Glutamatergic neuron (in vitro differentiated cells): Measurements from ENCODE around the gene SLC66A1. TPM values are rescaled to one million over a fixed set of nuclear protein-coding genes. Genes with fewer than 3 reads are reported as not detected.

Experiments
- DNase-seq: peaks from one replicate; pipeline ENCODE4 v3.0.0; 2022
- H3K27ac Mint-ChIP-seq: one replicate; pipeline ENCODE4 v1.8.0; 2020; ENCODE audit warnings: mild to moderate bottlenecking, mixed read lengths, inconsistent platforms; ENCODE audit not compliant: unreplicated experiment
- H3K27me3 Mint-ChIP-seq: one replicate; pipeline ENCODE4 v1.8.0; 2020; ENCODE audit warnings: mild to moderate bottlenecking, moderate library complexity, mixed read lengths, inconsistent platforms; ENCODE audit not compliant: unreplicated experiment
- H3K36me3 Mint-ChIP-seq: one replicate; pipeline ENCODE4 v1.8.0; 2020; ENCODE audit warnings: mild to moderate bottlenecking, mixed read lengths, inconsistent platforms; ENCODE audit not compliant: unreplicated experiment
- H3K4me1 Mint-ChIP-seq: one replicate; pipeline ENCODE4 v1.8.0; 2020; ENCODE audit warnings: mild to moderate bottlenecking, low read depth, mixed read lengths, inconsistent platforms; ENCODE audit not compliant: unreplicated experiment
- H3K4me3 Mint-ChIP-seq: one replicate; pipeline ENCODE4 v1.8.0; 2020; ENCODE audit warnings: mild to moderate bottlenecking, mixed read lengths, inconsistent platforms; ENCODE audit not compliant: unreplicated experiment
- H3K9me3 Mint-ChIP-seq: one replicate; pipeline ENCODE4 v1.8.0; 2020; ENCODE audit warnings: mild to moderate bottlenecking, moderate library complexity, mixed read lengths, inconsistent platforms; ENCODE audit not compliant: unreplicated experiment
- total RNA-seq: library from RNA; stranded (reverse); fragmentation: NEBNext Ultra II Directional; extraction: Animal tissue kit (Norgen Biotek cat#: 25700); gene quantifications from one replicate; pipeline ENCODE4 v1.2.1, GENCODE V29; 2021; ENCODE audit not compliant: unreplicated experiment
- TF ChIP-seq, protein P1 (sequence below): fragments of 200-600 bp; sonication (generic); IDR thresholded peaks from one replicate; pipeline ENCODE4 v1.5.0; 2021; ENCODE audit not compliant: partially characterized antibody, unreplicated experiment

Gene SLC66A1
- total RNA-seq, 1 donor from 2014 or later: 41.1 TPM

DNA sequence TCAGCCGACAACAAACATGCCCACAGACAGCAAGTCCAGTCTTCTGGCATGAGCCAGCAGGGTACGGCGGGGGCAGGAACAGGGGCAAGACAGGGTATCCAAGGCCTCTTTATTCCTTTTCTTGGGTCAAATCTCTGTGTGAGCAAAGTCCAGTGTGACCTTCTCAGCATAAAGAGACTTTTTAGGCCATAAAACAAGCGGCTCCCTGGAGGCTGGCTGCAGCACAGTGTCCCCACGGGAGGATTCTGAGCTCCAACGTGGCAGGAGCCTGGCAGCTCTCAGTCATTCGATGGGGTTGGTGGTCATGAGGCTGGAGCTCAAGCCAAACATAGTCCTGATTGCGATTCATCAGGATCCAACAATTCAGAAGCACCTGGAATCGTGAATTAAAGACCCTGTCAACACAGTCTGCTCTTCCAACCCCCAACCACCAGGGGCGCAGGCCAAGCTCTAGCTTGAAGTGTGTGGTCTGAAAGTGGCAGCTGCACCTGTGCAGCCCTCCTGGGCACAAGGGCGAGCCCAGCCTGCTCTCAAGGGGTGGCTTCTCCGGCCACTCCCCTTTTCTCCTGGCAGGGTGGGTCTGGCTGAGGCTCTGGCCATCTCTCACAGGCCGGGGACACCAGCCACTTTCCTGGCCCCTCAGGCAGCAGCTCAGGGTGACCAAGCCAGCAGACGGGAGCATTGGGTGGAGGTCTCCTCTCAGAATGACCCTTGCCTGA, 62.1 kb downstream of the SLC66A1 start:
- no peak overlapping the region for H3K27ac Mint-ChIP-seq
- DNase-seq: peak; percentile 59
- H3K36me3 Mint-ChIP-seq: peaks cover 18% of the 10 kb centered on the region

DNA sequence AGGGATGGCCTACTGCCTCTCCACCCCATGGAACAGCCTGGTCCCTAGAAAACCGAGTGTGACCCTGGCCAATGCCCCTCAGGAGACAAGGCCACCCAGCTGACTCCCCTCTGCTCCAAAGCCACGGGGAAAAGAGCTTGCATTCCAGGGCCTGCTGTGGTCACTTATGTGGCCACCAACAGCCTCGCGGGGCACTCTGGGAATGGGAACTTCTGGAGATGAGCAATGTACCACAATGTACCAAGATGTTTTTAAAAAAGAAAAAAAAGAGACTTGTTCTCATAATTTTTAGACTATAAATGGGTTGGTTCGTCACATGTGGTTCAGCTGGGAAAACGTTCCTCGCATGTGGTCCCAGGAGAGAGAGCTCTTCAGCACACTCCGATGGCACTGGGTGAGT, 62.8 kb downstream of the SLC66A1 start:
- TF ChIP-seq, protein P1, sequence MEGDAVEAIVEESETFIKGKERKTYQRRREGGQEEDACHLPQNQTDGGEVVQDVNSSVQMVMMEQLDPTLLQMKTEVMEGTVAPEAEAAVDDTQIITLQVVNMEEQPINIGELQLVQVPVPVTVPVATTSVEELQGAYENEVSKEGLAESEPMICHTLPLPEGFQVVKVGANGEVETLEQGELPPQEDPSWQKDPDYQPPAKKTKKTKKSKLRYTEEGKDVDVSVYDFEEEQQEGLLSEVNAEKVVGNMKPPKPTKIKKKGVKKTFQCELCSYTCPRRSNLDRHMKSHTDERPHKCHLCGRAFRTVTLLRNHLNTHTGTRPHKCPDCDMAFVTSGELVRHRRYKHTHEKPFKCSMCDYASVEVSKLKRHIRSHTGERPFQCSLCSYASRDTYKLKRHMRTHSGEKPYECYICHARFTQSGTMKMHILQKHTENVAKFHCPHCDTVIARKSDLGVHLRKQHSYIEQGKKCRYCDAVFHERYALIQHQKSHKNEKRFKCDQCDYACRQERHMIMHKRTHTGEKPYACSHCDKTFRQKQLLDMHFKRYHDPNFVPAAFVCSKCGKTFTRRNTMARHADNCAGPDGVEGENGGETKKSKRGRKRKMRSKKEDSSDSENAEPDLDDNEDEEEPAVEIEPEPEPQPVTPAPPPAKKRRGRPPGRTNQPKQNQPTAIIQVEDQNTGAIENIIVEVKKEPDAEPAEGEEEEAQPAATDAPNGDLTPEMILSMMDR: no peak
- peaks cover 18% of the 10 kb centered on the region for H3K36me3 Mint-ChIP-seq
- no peak overlapping the region for H3K4me3 Mint-ChIP-seq
- no peak overlapping the region for H3K27ac Mint-ChIP-seq
- peaks cover 9% of the 10 kb centered on the region for H3K4me1 Mint-ChIP-seq
- peaks cover 2% of the 10 kb centered on the region for H3K9me3 Mint-ChIP-seq
- H3K27me3 Mint-ChIP-seq: peaks cover 1% of the 10 kb centered on the region
- DNase-seq: no peak

More for the DNA sequence above, 62.1 kb downstream of the SLC66A1 start:
- Mint-ChIP-seq H3K4me1 (peaks cover 10% of the 10 kb centered on the region), H3K4me3 (no peak overlapping the region), H3K9me3 (peaks cover 2% of the 10 kb centered on the region), H3K27me3 (peaks cover 1% of the 10 kb centered on the region)
- TF ChIP-seq, protein P1: peak; percentile 65

DNA sequence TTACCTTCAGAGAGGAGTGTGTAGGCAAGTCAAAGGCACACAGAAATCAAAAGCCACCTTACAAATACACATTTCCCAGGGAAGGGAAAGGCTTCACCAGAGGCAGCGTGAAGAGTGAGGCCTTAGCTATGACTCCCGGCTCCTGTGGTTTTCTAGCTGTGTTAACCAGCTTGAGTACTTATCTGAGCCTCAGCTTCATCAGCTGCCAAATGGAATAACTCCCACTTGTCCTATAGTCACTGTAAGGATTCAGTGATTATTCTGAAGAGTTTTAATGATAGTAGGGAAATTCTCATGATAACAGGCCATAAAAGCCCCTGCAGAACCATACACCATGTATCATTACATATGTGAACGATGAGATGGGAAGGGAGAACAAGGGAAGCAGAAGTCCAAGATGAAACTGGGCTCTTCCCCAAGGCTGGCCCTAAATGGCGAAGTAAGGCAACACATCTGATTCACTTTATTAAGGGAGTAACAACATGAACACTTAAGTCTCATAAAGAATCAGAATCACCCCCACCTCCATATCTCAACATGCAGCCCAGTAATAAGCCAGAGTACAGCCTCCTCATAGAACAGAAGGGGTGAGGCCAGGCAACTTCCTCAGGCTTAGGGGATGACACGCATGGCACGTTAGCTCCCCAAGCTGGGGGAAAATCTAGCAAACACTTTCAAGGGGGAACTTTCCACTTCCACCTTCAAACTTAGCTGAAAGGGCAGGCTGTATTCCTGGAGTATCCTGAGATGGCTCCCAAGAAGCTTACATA, 63.7 kb downstream of the SLC66A1 start:
- Mint-ChIP-seq H3K4me1 (peaks cover 5% of the 10 kb centered on the region), H3K4me3 (no peak overlapping the region), H3K36me3 (peaks cover 18% of the 10 kb centered on the region), H3K27me3 (peaks cover 1% of the 10 kb centered on the region), H3K27ac (peak overlapping the region; percentile 34), H3K9me3 (peaks cover 2% of the 10 kb centered on the region)
- TF ChIP-seq, protein P1: no peak
- DNase-seq: no peak

DNA sequence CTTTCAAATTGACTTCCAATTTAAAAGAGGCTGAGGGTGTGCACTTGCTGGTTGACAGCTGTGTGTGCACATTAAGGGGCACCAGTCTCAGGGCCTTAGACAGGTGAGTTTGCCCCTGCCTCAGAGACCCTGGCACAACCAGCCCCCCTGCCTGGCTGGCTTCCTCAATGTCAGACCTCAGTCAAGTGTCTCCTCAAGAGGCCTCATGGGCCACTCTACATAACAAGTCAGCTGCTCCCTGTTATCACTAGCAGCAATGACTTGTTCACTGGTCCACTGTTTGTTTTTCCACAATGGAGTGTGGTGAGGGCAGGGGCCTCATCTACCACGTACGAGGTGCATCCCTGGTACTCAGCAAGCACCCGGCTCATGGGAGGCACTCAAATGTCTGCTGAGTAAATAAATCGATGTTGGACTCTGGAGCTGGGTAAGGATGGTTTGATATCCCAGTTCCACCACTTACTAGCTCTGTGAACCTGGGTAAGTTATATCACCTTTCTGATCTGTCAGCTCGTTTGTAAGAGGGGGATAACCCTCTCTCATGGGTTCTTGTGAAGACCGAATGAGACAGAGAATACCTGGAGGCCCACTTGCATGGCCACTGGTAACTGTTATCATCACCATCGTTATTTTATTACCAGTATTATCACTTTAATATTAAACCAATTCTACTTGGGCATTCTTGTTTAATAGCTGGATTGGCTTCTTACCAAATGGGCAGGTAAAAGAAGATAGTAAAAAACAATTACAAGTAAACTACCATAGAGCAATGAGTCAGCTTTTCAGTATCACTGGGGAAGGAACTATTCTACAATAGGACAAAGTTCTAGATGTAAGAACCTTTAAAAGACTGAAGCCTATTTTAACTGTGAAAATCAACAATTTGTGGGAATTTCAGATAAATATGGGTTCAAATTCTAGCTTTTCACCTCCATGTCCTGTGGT, 64.6 kb downstream of the SLC66A1 start:
- peaks cover 2% of the 10 kb centered on the region for H3K9me3 Mint-ChIP-seq
- H3K36me3 Mint-ChIP-seq: peaks cover 18% of the 10 kb centered on the region
- H3K27me3 Mint-ChIP-seq: peaks cover 1% of the 10 kb centered on the region
- H3K27ac Mint-ChIP-seq: no peak overlapping the region
- TF ChIP-seq, protein P1: no peak
- no peak overlapping the region for H3K4me3 Mint-ChIP-seq
- H3K4me1 Mint-ChIP-seq: peaks cover 3% of the 10 kb centered on the region
- no peak for DNase-seq
